IgD-negative memory B cell (primary cell): ENCODE results near the gene WWOX. TPM values are rescaled to one million over a fixed set of nuclear protein-coding genes. Genes with fewer than 3 reads are reported as not detected.

Experiments
- H3K27ac Mint-ChIP-seq, 3 donors: one replicate each; pipeline ENCODE4 v1.8.0; 2020 to 2022; ENCODE audit warnings: mild to moderate bottlenecking in 3 of 3, mixed read lengths in 3 of 3, moderate library complexity in 1 of 3
- H3K27me3 Mint-ChIP-seq: one replicate; pipeline ENCODE4 v1.8.0; 2021; ENCODE audit warnings: mixed read lengths
- H3K36me3 Mint-ChIP-seq: one replicate; pipeline ENCODE4 v1.8.0; 2020; ENCODE audit warnings: mild to moderate bottlenecking, mixed read lengths
- H3K4me1 Mint-ChIP-seq, 3 donors: one replicate each; pipeline ENCODE4 v1.8.0; 2020 to 2022; ENCODE audit warnings: mixed read lengths in 3 of 3, mild to moderate bottlenecking in 1 of 3
- H3K4me3 Mint-ChIP-seq, 4 donors: one replicate each; pipeline ENCODE4 v1.8.0; 2020 to 2022; ENCODE audit warnings: mild to moderate bottlenecking in 4 of 4, mixed read lengths in 4 of 4, moderate library complexity in 3 of 4
- H3K9me3 Mint-ChIP-seq, 3 donors: one replicate each; pipeline ENCODE4 v1.8.0; 2020 to 2021; ENCODE audit warnings: mixed read lengths in 3 of 3, mild to moderate bottlenecking in 1 of 3
- polyA plus RNA-seq: library from polyadenylated mRNA; unstranded; fragments of 300-500 nt; fragmentation: Illumina TruSeq; gene quantifications from one replicate; pipeline ENCODE4 v1.2.3, GENCODE V29; 2021

WWOX gene
- polyA plus RNA-seq, 1 donor from 2014 or later: 12.2 TPM

DNA sequence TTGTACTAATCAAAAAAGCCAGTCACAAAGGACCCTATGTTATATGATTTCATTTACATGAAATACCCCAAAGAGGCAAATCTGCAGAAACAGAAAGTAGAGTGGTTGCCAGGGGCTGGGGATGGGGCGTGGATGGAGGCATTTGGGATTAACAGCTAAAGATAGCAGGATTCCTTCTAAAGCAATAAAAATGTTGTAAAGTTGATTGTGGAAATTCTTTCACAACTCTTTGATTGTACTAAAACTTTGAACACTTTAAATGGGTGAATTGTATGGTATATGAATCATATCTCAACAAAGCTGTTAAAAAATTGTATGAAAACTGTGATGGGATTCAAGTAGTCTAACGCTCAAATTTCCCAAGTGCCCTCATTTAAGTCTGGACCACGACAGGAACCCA lies 870.3 kb downstream of the WWOX start:
- H3K36me3 Mint-ChIP-seq: peaks cover 2% of the 10 kb centered on the region
- H3K27me3 Mint-ChIP-seq: peaks cover 6% of the 10 kb centered on the region
- H3K4me3 Mint-ChIP-seq: no peak overlapping the region
- H3K4me1 Mint-ChIP-seq: peaks cover 0 to 8% (median 0%) of the 10 kb centered on the region in 3 donors
- no peaks in the 10 kb centered on the region for H3K9me3 Mint-ChIP-seq
- no peak overlapping the region for H3K27ac Mint-ChIP-seq

DNA sequence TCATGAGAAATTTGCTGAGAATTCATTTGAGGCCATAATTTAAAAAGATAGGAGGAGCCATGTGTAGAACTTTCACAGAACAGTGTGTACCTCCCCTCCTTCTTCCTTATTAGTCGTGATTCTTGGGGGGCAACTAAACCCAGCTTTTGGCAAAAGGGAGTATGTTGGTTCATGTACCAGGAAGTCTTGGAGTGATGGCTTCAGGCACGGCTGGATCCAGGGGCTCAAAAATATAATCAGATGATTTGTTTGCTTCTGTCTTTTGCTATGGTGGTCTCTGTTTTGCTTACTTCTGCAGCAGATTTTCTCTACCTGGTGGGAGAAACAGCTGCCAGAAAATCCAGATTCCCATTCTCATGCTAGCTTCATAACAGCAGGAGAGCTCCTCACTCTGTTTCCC lies 871.2 kb downstream of the WWOX start:
- Mint-ChIP-seq H3K36me3 (peaks cover under 1% of the 10 kb centered on the region), H3K9me3 (no peaks in the 10 kb centered on the region), H3K4me1 (peaks cover 0 to 6% (median 0%) of the 10 kb centered on the region in 3 donors), H3K27ac (no peak overlapping the region), H3K27me3 (peaks cover 7% of the 10 kb centered on the region), H3K4me3 (no peak overlapping the region)

DNA sequence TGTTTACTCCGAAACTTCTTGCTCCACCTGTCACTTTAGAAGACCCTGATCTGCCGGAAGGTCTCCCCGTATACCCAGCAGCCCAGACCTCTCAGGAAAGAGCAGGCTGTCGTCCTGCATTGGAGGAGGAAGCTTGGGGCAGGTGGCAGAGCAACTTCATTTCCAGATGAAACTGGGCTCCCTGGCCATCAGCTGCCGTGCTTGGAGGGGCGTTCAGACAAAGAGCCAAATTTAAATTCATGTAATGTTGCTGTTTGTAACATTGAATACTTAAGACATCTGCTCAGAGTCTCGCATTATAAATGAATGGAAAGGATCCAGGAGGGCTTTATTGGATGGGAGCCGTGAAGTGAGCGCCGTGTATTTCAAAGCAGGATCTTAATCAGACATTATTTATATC lies 872.6 kb downstream of the WWOX start:
- H3K27me3 Mint-ChIP-seq: peaks cover 8% of the 10 kb centered on the region
- H3K4me3 Mint-ChIP-seq: no peak overlapping the region
- H3K9me3 Mint-ChIP-seq: no peaks in the 10 kb centered on the region
- H3K4me1 Mint-ChIP-seq: no peaks in the 10 kb centered on the region
- peak overlapping the region in 1 of 3 donors; percentile 54 for H3K27ac Mint-ChIP-seq
- no peaks in the 10 kb centered on the region for H3K36me3 Mint-ChIP-seq

DNA sequence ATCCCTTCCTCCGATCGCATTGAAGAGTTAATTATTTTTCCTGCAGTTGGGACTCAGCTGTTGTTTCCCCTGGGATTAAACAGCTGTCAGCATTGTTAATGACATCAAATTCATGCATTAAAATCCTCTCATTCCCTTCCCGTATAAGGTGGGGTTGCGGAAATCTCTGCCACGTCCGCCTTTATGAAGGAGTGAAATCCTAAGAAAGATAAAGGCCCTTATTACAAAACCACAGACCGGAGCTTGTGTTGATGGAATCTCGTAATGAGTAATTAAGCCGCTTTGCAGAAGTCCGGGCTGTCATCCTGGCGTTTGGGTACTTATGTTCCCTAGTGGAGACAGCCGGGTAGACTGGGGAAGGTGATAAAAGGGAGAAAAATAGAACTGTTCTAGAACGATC lies 873.5 kb downstream of the WWOX start:
- Mint-ChIP-seq H3K9me3 (no peaks in the 10 kb centered on the region), H3K36me3 (no peaks in the 10 kb centered on the region), H3K4me3 (no peak overlapping the region), H3K27me3 (peaks cover 5% of the 10 kb centered on the region), H3K27ac (no peak overlapping the region), H3K4me1 (no peaks in the 10 kb centered on the region)

DNA sequence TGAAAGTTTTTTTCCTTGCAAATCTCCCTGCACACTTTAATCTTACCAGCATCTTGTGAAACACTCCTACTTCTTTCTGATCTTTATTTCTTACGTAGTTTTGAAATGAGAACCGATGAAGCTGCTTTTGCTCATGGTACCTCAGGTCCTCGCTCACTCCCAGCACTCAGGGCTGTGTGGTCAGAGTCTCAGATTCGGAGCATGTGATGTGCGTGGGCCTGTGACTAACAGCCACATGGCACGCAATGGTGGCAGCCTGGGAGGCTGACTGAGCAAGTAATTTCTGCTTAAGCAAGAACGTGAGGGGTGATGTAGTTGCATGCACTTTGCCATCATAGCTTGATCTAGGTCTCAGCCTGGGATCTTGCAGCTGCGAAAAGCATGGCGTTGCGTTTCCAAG lies 876.8 kb downstream of the WWOX start:
- Mint-ChIP-seq H3K36me3 (no peaks in the 10 kb centered on the region), H3K9me3 (no peaks in the 10 kb centered on the region), H3K4me3 (no peak overlapping the region), H3K27me3 (peaks cover 3% of the 10 kb centered on the region), H3K4me1 (no peaks in the 10 kb centered on the region), H3K27ac (no peak overlapping the region)

DNA sequence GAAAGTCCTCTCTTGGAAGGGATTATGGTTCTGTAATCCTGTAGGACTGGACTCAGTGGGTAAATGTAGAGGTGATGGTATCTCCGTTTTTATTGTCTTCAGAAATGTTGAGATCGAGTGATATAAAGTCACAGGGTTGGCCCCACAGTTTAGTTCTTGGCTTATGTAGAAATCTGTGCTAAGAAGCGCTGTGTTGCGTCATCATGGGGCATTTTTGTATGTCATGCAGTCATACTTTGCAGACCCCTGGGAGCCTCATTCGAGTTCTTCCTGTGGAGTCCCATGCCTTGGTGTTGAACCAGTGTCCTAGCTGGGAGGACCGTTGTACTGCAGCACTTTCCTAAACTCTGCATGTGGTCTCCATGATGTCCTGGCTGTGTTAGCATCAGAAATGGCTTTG lies 881.4 kb downstream of the WWOX start:
- Mint-ChIP-seq H3K27ac (no peak overlapping the region), H3K4me1 (no peaks in the 10 kb centered on the region), H3K36me3 (peaks cover 7% of the 10 kb centered on the region), H3K27me3 (peaks cover 4% of the 10 kb centered on the region), H3K4me3 (no peak overlapping the region), H3K9me3 (peaks cover 0 to 6% (median 4%) of the 10 kb centered on the region in 3 donors)

DNA sequence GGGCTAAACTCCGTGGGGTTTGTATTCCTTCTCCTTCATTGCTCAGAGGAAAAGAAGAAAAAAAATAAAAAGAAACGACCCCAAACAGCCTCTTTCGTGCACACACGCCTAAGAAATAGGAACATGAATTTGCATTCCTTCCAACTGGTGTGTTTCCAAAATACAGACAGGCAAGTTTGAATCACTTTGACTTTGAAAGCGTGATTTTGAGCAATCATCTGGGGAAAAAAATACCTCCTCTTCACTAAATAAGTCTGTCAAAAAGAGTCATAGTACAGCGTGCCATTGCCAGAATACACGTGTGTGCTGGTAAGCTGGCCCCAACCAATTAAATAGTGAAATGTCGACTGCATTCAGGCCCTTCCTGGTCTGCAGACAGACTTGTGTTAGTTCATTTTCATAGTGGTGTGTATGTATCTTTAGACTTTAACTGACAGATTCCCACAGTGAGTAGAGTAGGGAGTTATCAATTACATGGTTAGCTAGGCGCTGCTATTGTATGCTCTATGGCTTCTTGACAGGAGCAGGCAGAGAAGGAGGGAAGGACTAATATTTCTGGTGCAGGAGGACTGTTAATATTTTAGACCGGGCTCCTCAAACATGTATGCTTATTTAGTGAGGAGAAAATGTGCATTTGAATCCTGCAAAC lies 882.8 kb downstream of the WWOX start:
- Mint-ChIP-seq H3K9me3 (peaks cover 0 to 6% (median 4%) of the 10 kb centered on the region in 3 donors), H3K4me3 (no peak overlapping the region), H3K27ac (no peak overlapping the region), H3K27me3 (peaks cover 4% of the 10 kb centered on the region), H3K36me3 (peaks cover 7% of the 10 kb centered on the region), H3K4me1 (peaks cover 0 to 4% (median 0%) of the 10 kb centered on the region in 3 donors)

DNA sequence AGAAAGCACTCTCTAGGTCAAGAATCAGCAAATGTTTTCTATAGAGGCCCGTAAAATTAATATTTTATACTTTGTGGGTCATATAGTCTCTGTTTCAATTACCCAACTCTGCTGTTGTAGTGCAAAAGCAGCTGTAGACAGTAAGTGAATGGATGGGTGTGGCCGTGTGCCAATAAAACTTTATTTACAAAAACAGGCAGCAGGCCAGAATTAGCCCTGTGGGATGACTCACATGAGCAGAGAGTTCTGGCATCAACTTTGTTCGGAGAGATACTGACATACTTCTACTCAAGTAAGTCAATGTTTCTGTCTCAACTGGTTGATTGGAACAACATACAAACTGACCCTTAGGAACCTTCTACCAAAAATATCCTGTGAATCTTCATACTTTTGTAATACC lies 884.9 kb downstream of the WWOX start:
- Mint-ChIP-seq H3K4me3 (peak overlapping the region in 1 of 4 donors; percentile 39), H3K27ac (no peak overlapping the region), H3K9me3 (peaks cover 0 to 6% (median 4%) of the 10 kb centered on the region in 3 donors), H3K4me1 (peaks cover 0 to 8% (median 3%) of the 10 kb centered on the region in 3 donors), H3K36me3 (peaks cover 7% of the 10 kb centered on the region), H3K27me3 (peaks cover 4% of the 10 kb centered on the region)

DNA sequence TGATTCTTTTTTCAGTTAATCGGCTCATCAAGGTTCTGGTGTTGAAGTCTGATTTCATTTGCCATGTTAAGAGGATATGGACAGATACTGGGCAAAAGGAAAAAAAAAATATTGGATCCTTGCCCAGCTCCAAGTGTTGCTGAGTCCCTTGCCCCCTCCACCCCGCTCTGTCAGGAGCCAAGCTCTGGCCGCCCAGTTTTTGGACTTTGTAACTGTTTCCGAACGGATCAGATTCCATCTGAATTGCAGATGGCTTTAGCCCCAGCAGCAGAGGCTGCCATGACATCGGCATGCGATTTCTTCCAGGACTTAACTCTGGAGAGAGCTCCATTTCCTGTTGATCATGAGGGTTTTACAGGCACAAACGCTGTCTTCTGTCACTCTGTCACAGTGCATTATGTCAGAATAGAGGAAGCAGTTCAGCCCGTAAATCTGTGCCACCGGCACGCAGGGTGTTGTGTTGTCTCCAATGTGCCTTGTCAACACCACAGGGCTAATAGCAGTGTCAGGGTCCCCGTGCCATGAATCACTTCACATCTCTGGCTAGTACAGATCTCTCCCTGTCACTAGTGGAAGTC lies 885.5 kb downstream of the WWOX start:
- Mint-ChIP-seq H3K9me3 (peaks cover 0 to 6% (median 4%) of the 10 kb centered on the region in 3 donors), H3K36me3 (peaks cover 7% of the 10 kb centered on the region), H3K4me1 (peaks cover 6 to 14% (median 9%) of the 10 kb centered on the region in 3 donors), H3K4me3 (no peak overlapping the region), H3K27ac (no peak overlapping the region), H3K27me3 (peaks cover 4% of the 10 kb centered on the region)

DNA sequence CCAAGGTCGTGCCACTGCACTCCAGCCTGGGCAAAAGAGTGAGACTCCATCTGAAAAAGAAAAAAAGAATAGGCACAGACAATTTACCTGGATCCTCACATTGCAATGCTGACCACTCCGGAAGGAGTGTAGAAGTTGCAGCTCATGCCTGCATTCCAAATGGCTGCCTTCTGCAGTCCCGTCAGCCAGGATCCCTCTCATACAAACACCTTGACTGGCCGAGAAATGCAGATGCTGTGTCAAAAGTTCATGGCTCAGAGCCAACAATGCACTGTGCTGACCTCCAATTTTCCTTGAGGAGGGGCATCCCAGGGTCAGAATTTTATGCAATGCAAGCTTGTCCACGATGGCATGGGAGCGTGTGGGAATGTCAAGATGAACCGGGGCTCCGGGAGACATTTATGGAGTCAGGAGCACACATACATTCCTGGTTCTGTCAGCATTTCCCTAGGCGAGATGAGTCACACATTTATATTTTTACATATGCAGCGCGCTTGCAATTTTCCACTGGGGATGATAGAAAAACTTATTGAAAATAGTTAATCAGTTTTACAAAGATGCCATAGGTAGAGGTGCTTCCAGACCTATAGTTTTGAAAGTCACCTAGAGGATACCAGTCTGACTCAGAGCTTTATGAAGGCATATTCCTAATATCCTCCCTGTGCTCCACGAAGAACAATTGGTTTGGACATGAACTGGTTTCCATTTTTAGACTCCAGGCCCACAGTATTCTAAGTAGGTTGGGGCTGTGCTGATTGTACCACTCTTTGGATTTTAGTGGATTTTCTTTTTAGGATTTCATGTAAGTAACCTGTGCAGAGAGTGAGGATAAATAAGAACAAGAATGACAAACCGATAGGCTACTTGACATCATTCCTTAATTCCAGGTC lies 886.5 kb downstream of the WWOX start:
- H3K4me1 Mint-ChIP-seq: peaks cover 11 to 17% (median 14%) of the 10 kb centered on the region in 3 donors
- H3K4me3 Mint-ChIP-seq: no peak overlapping the region

DNA sequence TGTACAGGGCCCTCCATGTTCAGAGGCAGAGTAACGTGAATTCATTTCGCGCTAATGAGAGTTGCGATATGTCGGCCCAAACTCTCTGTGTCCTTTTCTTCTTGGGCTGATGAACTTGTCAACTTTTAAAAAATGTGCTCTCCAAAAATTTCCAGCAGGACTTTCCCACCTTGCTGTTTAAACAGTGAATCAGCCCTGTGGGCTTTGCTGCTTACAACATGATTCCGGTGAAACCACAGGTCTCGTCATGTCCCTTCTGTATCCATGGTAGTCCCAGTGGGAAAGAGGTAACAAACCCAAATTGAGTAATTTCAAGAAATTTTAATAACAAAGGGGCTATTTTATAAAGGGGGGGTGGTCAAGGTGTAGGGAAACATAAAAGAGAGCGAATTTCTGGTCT lies 888.2 kb downstream of the WWOX start:
- Mint-ChIP-seq H3K27me3 (peaks cover 2% of the 10 kb centered on the region), H3K4me1 (peaks cover 12 to 18% (median 14%) of the 10 kb centered on the region in 3 donors), H3K27ac (no peak overlapping the region), H3K4me3 (peak overlapping the region in 1 of 4 donors; percentile 12), H3K9me3 (peaks cover 0 to 6% (median 4%) of the 10 kb centered on the region in 3 donors), H3K36me3 (peaks cover 5% of the 10 kb centered on the region)

More for the DNA sequence above, 886.5 kb downstream of the WWOX start:
- peaks cover 0 to 6% (median 4%) of the 10 kb centered on the region in 3 donors for H3K9me3 Mint-ChIP-seq
- peaks cover 7% of the 10 kb centered on the region for H3K36me3 Mint-ChIP-seq
- H3K27ac Mint-ChIP-seq: peak overlapping the region in 1 of 3 donors; percentile 29
- H3K27me3 Mint-ChIP-seq: peaks cover 4% of the 10 kb centered on the region

DNA sequence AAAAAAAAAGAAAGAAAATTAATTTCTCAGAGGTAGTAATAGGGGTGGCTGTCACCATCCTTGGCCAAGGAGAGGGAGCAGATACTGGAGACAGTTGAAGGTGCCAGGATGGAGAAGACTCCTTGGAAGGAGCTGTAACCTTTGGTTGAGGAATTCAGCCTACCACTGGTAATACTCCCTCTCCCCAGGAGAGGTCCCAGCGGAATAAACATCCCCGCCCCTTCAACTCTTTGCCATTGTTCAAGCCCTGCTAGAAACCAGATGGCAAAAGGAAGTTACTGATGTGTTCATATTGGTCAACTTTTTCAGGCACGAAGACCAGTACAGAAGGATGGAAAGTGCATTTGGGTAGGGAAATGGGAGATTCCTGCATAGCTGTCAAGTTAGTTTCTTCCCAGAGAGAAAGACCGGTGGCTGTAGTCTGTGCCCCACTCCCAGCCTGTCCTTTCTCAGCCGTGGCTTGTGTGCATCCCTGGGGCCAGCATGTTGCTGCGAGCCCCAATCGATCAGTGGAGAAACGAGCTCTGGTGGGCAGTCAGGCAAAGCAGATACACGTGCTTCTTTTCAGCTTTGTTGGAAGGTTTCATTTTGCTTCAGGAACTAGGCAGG lies 889.0 kb downstream of the WWOX start:
- peaks cover 12 to 18% (median 14%) of the 10 kb centered on the region in 3 donors for H3K4me1 Mint-ChIP-seq
- H3K27ac Mint-ChIP-seq: no peak overlapping the region
- peak overlapping the region in 1 of 4 donors; percentile 28 for H3K4me3 Mint-ChIP-seq
- peaks cover 0 to 2% (median 0%) of the 10 kb centered on the region in 3 donors for H3K9me3 Mint-ChIP-seq
- H3K36me3 Mint-ChIP-seq: peaks cover 2% of the 10 kb centered on the region
- H3K27me3 Mint-ChIP-seq: no peaks in the 10 kb centered on the region

DNA sequence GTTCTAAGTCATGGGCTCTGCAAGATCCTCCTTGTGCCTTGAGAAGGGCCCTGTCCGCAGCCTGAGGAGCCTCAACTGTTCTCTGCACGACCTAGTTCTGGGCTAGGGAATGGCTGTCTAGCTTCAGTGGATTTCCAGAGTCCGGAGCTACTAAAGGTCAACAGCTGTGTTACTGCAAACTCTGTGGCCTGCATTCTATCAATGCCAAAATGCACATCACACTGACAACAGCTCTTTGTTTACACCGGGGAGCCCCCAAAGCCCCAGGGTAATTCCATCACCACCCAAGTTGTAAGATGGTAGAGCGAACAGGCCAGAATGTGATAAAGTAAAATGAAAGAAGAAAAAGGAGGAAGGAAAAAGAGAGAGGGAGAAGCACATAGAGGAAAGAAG lies 890.9 kb downstream of the WWOX start:
- Mint-ChIP-seq H3K4me1 (peaks cover 12 to 18% (median 14%) of the 10 kb centered on the region in 3 donors), H3K36me3 (no peaks in the 10 kb centered on the region), H3K27ac (peak overlapping the region; percentile 59 to 94 (median 67)), H3K4me3 (peak overlapping the region in 3 of 4 donors; percentile 52 to 83 (median 60)), H3K27me3 (no peaks in the 10 kb centered on the region), H3K9me3 (no peaks in the 10 kb centered on the region)

DNA sequence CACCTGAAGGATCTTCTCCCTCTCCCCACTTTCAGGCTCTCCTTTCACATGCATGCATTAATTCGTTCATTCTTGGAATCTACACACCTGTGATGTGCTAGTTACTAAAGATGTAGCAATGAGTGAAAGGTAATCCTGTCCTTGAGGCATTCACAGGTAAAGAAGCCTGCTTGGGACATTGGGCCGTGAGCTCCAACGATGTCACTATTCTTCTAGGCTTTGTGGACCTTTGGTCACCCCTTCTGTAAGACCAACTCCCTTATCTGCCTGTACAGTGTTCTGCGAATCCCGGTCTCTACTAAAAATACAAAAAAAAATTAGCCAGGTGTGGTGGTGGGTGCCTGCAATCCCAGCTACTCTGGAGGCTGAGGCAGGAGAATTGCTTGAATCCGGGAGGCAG lies 892.5 kb downstream of the WWOX start:
- no peak overlapping the region for H3K27ac Mint-ChIP-seq
- H3K36me3 Mint-ChIP-seq: no peaks in the 10 kb centered on the region
- no peaks in the 10 kb centered on the region for H3K9me3 Mint-ChIP-seq
- peak overlapping the region in 1 of 4 donors; percentile 21 for H3K4me3 Mint-ChIP-seq
- no peaks in the 10 kb centered on the region for H3K27me3 Mint-ChIP-seq
- H3K4me1 Mint-ChIP-seq: peaks cover 10 to 18% (median 12%) of the 10 kb centered on the region in 3 donors

DNA sequence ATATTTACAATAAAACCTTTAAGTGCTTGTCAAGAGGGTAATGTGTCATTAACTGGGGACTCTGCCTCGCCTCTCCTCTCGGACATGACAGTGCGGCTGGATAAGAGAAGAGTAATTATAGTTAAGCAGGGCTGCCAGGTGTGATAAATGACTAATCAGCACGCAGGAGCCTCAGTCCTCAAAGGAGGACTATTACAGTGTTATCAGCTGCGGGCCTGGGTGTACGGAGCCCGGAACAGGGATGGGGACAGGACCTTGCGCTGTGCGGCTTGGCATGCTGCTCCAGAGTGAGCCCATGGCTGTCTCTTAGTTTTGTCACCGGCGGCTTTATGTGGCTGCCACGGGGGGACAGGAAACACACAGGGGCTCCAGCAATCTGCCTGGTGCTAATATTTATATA lies 893.9 kb downstream of the WWOX start:
- Mint-ChIP-seq H3K36me3 (peaks cover 2% of the 10 kb centered on the region), H3K9me3 (no peaks in the 10 kb centered on the region), H3K4me3 (no peak overlapping the region), H3K27ac (no peak overlapping the region), H3K4me1 (peaks cover 10 to 18% (median 12%) of the 10 kb centered on the region in 3 donors), H3K27me3 (no peaks in the 10 kb centered on the region)
